Mesenteric fat pad (tissue), 1 donor: ENCODE measurements around the gene KAZN. TPM values are rescaled to one million over a fixed set of nuclear protein-coding genes. Genes with fewer than 3 reads are reported as not detected.

Source experiments
- DNase-seq: peaks from one replicate; pipeline ENCODE4 v3.0.0-alpha.2; 2020; ENCODE audit warnings: low spot score
- total RNA-seq: library from RNA; stranded (reverse); fragmentation: NEBNext Ultra II Directional; extraction: Animal tissue kit (Norgen Biotek cat#: 25700); gene quantifications from one replicate; pipeline ENCODE4 v1.2.1, GENCODE V29; 2021
- donor health status: DM: yes; HTN: yes; CAD: no.

The KAZN gene
- total RNA-seq, 1 donor from 2014 or later: 26.9 TPM

- no peak for DNase-seq
These were observed 278.3 kb downstream of the KAZN start for GRCh38 chr1:14876747-14877146.

- DNase-seq: no peak
These were observed 278.7 kb downstream of the KAZN start for GRCh38 chr1:14877224-14877623.

- DNase-seq: no peak
These were observed 279.6 kb downstream of the KAZN start for GRCh38 chr1:14878124-14878523.

- DNase-seq: no peak
These were observed 280.5 kb downstream of the KAZN start for GRCh38 chr1:14878951-14879350.

- DNase-seq: no peak
These were observed 282.2 kb downstream of the KAZN start for GRCh38 chr1:14880456-14881316.

GRCh38 chr1:14881775-14882672 lies 283.5 kb downstream of the KAZN start:
- no peak for DNase-seq

- no peak for DNase-seq
These were observed 286.2 kb downstream of the KAZN start for GRCh38 chr1:14884614-14885175.

- DNase-seq: no peak
These were observed 288.6 kb downstream of the KAZN start for GRCh38 chr1:14887044-14887566.

GRCh38 chr1:14887764-14888350 lies 289.4 kb downstream of the KAZN start:
- no peak for DNase-seq

- no peak for DNase-seq
These were observed 289.9 kb downstream of the KAZN start for GRCh38 chr1:14888374-14888773.

GRCh38 chr1:14889825-14890440 lies 291.4 kb downstream of the KAZN start:
- no peak for DNase-seq

- DNase-seq: no peak
These were observed 293.5 kb downstream of the KAZN start for GRCh38 chr1:14891991-14892390.

GRCh38 chr1:14894811-14895560 lies 296.5 kb downstream of the KAZN start:
- no peak for DNase-seq

- no peak for DNase-seq
These were observed 297.2 kb downstream of the KAZN start for GRCh38 chr1:14895727-14896126.

GRCh38 chr1:14896381-14897079 lies 298.0 kb downstream of the KAZN start:
- no peak for DNase-seq

- DNase-seq: no peak
These were observed 298.6 kb downstream of the KAZN start for GRCh38 chr1:14897080-14897449.

GRCh38 chr1:14897547-14897946 lies 299.1 kb downstream of the KAZN start:
- no peak for DNase-seq

- no peak for DNase-seq
These were observed 299.6 kb downstream of the KAZN start for GRCh38 chr1:14897997-14898645.

GRCh38 chr1:14899686-14900085 lies 301.2 kb downstream of the KAZN start:
- DNase-seq: no peak
